Spinal cord (tissue), 10 donors: ENCODE data around the gene ADGRL2. TPM values are rescaled to one million over a fixed set of nuclear protein-coding genes. Genes with fewer than 3 reads are reported as not detected.

Experiments
- DNase-seq, 6 donors: peaks; one replicate each; pipeline versions ENCODE4 v3.0.0 to v3.0.0-alpha.2; 2013 to 2015; ENCODE audit warnings: low spot score in 6 of 6, low read depth in 4 of 6
- H3K27ac ChIP-seq: one replicate; pipeline ENCODE4 v1.5.1; 2013; ENCODE audit warnings: low read depth, low read length, control low read depth
- H3K27me3 ChIP-seq: one replicate; pipeline ENCODE4 v1.6.1; 2013; ENCODE audit warnings: low read length; ENCODE audit not compliant: control insufficient read depth, insufficient read depth
- H3K36me3 ChIP-seq: one replicate; pipeline ENCODE4 v1.6.1; 2013; ENCODE audit warnings: low read length; ENCODE audit not compliant: control insufficient read depth, insufficient read depth
- H3K4me1 ChIP-seq: one replicate; pipeline ENCODE4 v1.6.1; 2013; ENCODE audit warnings: low read length; ENCODE audit not compliant: control insufficient read depth, insufficient read depth
- H3K4me3 ChIP-seq: one replicate; pipeline ENCODE4 v1.5.1; 2013; ENCODE audit warnings: low read depth, low read length, control low read depth
- H3K9me3 ChIP-seq: one replicate; pipeline ENCODE4 v1.6.1; 2013; ENCODE audit warnings: low read length; ENCODE audit not compliant: control insufficient read depth, insufficient read depth
- WGBS: methylation state at CpG from one replicate; pipeline ENCODE4 v1.1.5; 2013; ENCODE audit warnings: missing lambda C conversion rate; ENCODE audit not compliant: insufficient coverage; 5-methylcytosine and 5-hydroxymethylcytosine counted together
- polyA plus RNA-seq, 2 donors: library from polyadenylated mRNA; unstranded; fragments of 120-200 nt; gene quantifications; one replicate each; pipeline ENCODE4 v1.2.1, GENCODE V29; 2013; ENCODE audit not compliant: insufficient read length in 2 of 2
- total RNA-seq, 2 donors: library from RNA; depleted of rRNA in 1 of 2; stranded (reverse); fragments of 120-200 nt in 1 of 2; fragments of >200 nt in 1 of 2; gene quantifications; one replicate each; pipeline versions ENCODE4 v1.2.3 to v1.2.4, GENCODE V29; 2013 to 2014
- donor health status: healthy.

The ADGRL2 gene
- total and polyA plus RNA-seq, 4 donors, result 87.9 to 176 (median 103) TPM

DNA sequence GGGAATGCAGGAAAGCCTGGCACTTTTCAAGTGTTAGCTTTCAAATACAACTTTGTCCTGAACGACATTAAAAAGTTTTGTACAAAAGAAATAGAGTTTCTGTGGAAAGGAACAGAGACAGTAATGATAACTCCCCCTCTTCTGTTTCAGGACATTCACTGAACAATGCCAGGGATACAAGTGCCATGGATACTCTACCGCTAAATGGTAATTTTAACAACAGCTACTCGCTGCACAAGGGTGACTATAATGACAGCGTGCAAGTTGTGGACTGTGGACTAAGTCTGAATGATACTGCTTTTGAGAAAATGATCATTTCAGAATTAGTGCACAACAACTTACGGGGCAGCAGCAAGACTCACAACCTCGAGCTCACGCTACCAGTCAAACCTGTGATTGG is 189.5 kb downstream of the ADGRL2 start:
- Histone ChIP-seq H3K27ac (no peak overlapping the region), H3K4me3 (no peak overlapping the region), H3K36me3 (no peaks in the 10 kb centered on the region), H3K4me1 (no peaks in the 10 kb centered on the region), H3K9me3 (no peaks in the 10 kb centered on the region), H3K27me3 (no peaks in the 10 kb centered on the region)
- DNase-seq, result no peak
- WGBS, result 90% methylated on average over 6 of the region's 7 CpGs

DNA sequence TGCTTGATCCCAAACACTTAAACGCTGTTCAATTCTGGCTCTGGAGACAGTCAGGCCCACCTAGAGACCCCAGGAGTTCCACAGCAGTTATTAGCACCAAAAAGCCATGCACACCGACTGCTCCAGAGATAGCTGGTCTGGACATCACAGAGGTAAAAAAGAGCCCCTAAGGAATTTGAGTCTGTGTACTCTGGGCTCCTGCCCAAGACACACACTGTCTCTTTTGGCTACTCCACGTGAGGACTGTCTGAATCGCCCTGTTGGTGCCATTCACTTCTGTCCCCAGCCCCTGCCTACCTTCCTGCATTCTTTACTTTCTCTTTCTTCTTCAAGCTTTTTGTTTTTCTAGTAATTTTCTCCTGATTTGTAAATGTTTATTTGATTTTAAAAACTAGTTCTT is 197.4 kb downstream of the ADGRL2 start:
- WGBS, result 33% methylated on average over 4 of the region's 4 CpGs
- Histone ChIP-seq H3K4me1 (no peaks in the 10 kb centered on the region), H3K4me3 (no peak overlapping the region), H3K9me3 (no peaks in the 10 kb centered on the region), H3K36me3 (no peaks in the 10 kb centered on the region), H3K27me3 (no peaks in the 10 kb centered on the region), H3K27ac (no peak overlapping the region)
- DNase-seq, result peak in 1 of 6 donors; percentile 26

DNA sequence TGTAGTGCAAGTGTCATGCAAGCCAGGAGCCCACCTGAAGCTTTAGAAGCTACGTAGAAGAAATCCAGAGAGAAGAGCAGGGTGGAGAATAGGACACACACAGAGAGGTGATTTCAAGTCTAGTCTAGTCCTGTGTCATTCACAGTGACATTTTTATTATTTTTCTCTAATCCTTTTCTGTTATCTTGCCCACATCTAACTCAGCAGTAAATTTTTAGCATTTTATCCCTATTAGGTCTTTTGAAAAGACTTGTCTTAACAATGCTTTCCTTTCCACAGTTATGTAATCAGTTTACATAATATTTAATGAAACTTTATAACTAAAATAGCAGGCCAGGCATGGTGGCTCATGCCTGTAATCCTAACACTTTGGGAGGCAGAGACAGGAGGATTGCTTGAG is 198.6 kb downstream of the ADGRL2 start:
- Histone ChIP-seq H3K27ac (no peak overlapping the region), H3K4me3 (no peak overlapping the region), H3K27me3 (no peaks in the 10 kb centered on the region), H3K36me3 (no peaks in the 10 kb centered on the region), H3K9me3 (no peaks in the 10 kb centered on the region), H3K4me1 (no peaks in the 10 kb centered on the region)
- 60% methylated on average over 1 of the region's 1 CpG for WGBS
- no peak for DNase-seq

DNA sequence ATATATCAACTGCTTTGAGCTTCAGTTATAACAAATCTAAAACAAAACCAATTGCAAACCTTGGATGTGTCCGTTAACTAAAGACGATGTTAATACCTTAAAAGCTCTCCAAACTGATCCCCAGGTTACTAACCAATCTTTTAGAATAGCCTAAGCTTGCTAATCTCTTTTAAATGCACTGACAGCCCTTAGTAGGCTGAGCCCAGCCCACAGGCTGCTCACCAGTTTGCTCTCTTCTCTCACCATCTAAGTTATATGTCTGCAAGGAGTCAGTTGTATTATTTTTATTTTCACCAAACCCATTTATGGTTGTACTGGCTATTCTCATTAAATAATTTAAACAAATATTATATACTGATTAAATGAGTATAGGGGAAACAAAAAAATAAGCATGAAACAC is 199.5 kb downstream of the ADGRL2 start:
- Histone ChIP-seq H3K9me3 (no peaks in the 10 kb centered on the region), H3K27ac (no peak overlapping the region), H3K36me3 (no peaks in the 10 kb centered on the region), H3K27me3 (no peaks in the 10 kb centered on the region), H3K4me1 (no peaks in the 10 kb centered on the region), H3K4me3 (no peak overlapping the region)
- 100% methylated on average over 1 of the region's 2 CpGs for WGBS
- DNase-seq, result no peak

DNA sequence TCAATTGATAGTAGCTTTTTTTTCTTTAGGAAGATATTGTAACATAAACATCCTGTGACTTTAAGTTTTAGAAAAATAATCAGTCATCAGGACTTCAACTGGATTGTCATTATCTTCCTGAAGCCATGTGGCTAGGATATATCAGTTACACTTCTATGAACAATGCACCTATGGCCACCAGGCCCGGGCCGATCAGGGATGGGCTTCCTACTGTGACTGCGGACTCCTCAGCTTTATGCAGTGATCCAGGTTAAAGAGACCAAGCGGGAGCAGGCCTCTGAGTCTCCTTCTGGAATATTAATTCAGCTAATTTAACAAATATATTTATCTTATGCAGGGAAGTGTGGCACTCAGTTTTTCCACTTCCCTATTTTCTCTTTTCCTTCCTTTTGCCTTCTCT is 200.6 kb downstream of the ADGRL2 start:
- H3K9me3 ChIP-seq, result no peaks in the 10 kb centered on the region
- no peak overlapping the region for H3K4me3 ChIP-seq
- no peaks in the 10 kb centered on the region for H3K27me3 ChIP-seq
- H3K36me3 ChIP-seq, result no peaks in the 10 kb centered on the region
- no peaks in the 10 kb centered on the region for H3K4me1 ChIP-seq
- WGBS, result no CpG with 5 or more reads among the region's 4 CpGs
- no peak for DNase-seq
- no peak overlapping the region for H3K27ac ChIP-seq

DNA sequence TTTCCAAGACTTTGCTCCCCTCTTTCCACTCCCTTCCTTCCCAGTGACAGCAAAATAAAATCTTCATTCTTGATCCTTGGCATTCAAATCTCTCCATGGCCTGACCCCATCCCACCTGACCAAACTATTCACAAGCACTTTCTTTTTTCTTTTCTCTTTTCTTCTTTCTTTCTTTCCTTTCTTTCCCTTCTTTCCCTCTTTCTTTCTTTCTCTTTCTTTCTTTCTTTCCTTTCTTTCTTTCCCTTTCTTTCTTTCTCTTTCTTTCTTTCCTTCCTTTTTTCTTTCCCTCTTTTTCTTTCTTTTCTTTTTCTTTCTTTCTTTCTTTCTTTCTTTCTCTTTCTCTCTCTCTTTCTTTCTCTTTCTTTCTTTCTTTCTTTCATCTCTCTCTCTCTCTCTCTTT is 207.1 kb downstream of the ADGRL2 start:
- no peak for DNase-seq
- no peaks in the 10 kb centered on the region for H3K27me3 ChIP-seq
- H3K4me3 ChIP-seq, result no peak overlapping the region
- H3K9me3 ChIP-seq, result no peaks in the 10 kb centered on the region
- H3K27ac ChIP-seq, result no peak overlapping the region
- no peaks in the 10 kb centered on the region for H3K36me3 ChIP-seq
- no peaks in the 10 kb centered on the region for H3K4me1 ChIP-seq

DNA sequence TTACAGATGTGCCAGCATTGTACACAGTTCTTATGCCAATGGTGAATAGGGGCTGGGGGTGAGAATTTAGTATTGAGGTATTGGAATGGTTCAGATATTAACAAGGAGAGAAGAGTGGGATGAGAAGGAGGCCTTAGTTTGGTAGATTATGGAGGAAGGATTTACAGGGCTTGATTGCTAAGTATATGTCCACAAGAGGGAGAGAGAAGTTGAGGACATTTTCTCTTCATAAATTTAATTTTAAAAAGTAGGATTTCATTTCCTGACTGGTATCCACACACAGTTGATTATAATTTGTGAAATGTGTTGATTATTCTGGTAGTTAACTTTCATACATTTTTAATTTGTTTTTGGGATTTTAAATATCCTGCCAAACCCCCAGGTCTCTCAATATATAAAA is 213.0 kb downstream of the ADGRL2 start:
- H3K27me3 ChIP-seq, result no peaks in the 10 kb centered on the region
- no peaks in the 10 kb centered on the region for H3K4me1 ChIP-seq
- H3K9me3 ChIP-seq, result no peaks in the 10 kb centered on the region
- no peaks in the 10 kb centered on the region for H3K36me3 ChIP-seq
- H3K4me3 ChIP-seq, result no peak overlapping the region
- H3K27ac ChIP-seq, result no peak overlapping the region
- DNase-seq, result no peak

DNA sequence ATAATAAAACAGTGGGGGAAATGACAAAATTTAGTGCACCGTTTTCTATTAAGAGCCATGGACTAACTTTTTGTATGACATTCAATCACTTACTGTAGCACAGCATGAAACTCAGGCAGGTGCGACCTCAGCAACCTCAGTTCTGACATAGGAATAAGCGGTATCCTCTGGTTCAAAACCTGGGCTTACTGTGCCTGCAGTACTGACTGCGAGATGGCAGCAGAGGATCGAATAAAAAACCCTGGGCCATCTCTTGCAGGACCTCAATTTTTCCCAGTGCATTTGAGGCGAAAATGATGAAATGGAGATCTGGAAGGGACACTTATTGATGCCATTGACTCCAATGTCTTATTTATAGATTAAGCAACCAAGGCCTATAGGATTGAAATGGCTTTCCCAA is 214.7 kb downstream of the ADGRL2 start:
- 78% methylated on average over 5 of the region's 6 CpGs for WGBS
- Histone ChIP-seq H3K27ac (no peak overlapping the region), H3K36me3 (no peaks in the 10 kb centered on the region), H3K27me3 (no peaks in the 10 kb centered on the region), H3K4me3 (no peak overlapping the region), H3K9me3 (no peaks in the 10 kb centered on the region), H3K4me1 (no peaks in the 10 kb centered on the region)
- DNase-seq, result peak in 1 of 6 donors; percentile 61

DNA sequence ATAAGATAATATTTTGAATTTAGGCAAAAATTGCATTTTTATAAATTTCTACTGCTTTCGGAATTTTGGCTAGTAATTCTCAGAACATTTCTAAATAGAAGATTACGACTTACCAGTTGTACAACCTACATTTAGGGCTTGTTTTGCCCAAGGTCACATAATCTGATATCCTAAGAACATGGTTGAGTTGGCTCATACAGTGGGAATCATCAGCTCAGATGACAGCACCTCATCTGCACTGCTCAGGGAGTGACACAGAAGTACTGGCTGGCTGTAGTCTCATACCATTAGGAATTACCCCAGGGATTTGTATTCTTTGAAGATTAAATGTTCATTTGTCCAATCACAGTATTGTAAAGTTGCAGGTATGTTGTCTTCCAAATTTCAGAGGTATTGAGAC is 217.6 kb downstream of the ADGRL2 start:
- WGBS, result no CpG with 5 or more reads among the region's 2 CpGs
- DNase-seq, result no peak
- H3K4me1 ChIP-seq, result no peaks in the 10 kb centered on the region

GRCh38 chr1:82019508-82019907 is 218.8 kb downstream of the ADGRL2 start:
- Histone ChIP-seq H3K4me1 (no peaks in the 10 kb centered on the region), H3K27ac (no peak overlapping the region), H3K27me3 (no peaks in the 10 kb centered on the region), H3K9me3 (no peaks in the 10 kb centered on the region), H3K36me3 (no peaks in the 10 kb centered on the region), H3K4me3 (no peak overlapping the region)
- no peak for DNase-seq
- WGBS, result no CpG with 5 or more reads among the region's 1 CpG

More for the DNA sequence above, 217.6 kb downstream of the ADGRL2 start:
- Histone ChIP-seq H3K9me3 (no peaks in the 10 kb centered on the region), H3K27me3 (no peaks in the 10 kb centered on the region), H3K36me3 (no peaks in the 10 kb centered on the region), H3K4me3 (no peak overlapping the region), H3K27ac (no peak overlapping the region)
